ENCODE data around the gene PADI1. TPM values are rescaled to one million over a fixed set of nuclear protein-coding genes. Genes with fewer than 3 reads are reported as not detected.

Gene PADI1
- total RNA-seq, 1 experiment from 2014 or later, result 0.24 TPM

GRCh38 chr1:17265162-17265561 is 60.2 kb downstream of the PADI1 start:
- Mint-ChIP-seq H3K4me3 (no peak overlapping the region), H3K27ac (peak overlapping the region in 1 of 3 experiments; percentile 73; a peak in 3 of 7 replicates), H3K27me3 (ENCODE audit: low read depth) (no peaks in the 10 kb centered on the region), H3K9me3 (peaks cover 4 to 5% of the 10 kb centered on the region in 2 experiments; a peak in 4 of 5 replicates), H3K36me3 (ENCODE audit: insufficient read depth in 1 of 3, low read depth in 3 of 3) (peaks cover 0 to 5% (median 0%) of the 10 kb centered on the region in 3 experiments; a peak in 2 of 7 replicates), H3K4me1 (peaks cover 0 to 3% of the 10 kb centered on the region in 2 experiments; a peak in 2 of 4 replicates)
- no peak overlapping the region for H4K8ac ChIP-seq (replicated peaks; ENCODE audit: insufficient read length, low read depth, low read length)
- H2AFZ ChIP-seq (ENCODE audit: low read length), result no peak overlapping the region
- no peak overlapping the region for H2BK5ac ChIP-seq (ENCODE audit: insufficient read length, low read length)
- H3K4me1 ChIP-seq (ENCODE audit: insufficient read depth, low read length), result no peaks in the 10 kb centered on the region
- H3K79me1 ChIP-seq (ENCODE audit: insufficient read depth, low read depth, low read length, poor library complexity, severe bottlenecking), result no peaks in the 10 kb centered on the region
- no peaks in the 10 kb centered on the region for H4K20me1 ChIP-seq (ENCODE audit: control insufficient read depth, insufficient read depth, insufficient read length)
- no peak overlapping the region for H3K18ac ChIP-seq (ENCODE audit: insufficient read length, low read depth, low read length)
- no CpG with 5 or more reads among the region's 2 CpGs for WGBS (ENCODE audit: extremely low coverage, insufficient read length, low lambda C conversion rate)
- H2AK5ac ChIP-seq (ENCODE audit: insufficient read length, low read length), result no peak overlapping the region
- H3K23me2 ChIP-seq (ENCODE audit: insufficient read length, low read depth, low read length, poor library complexity, severe bottlenecking), result no peaks in the 10 kb centered on the region
- H3T11ph ChIP-seq (ENCODE audit: low read length), result no peak overlapping the region
- H3K27me3 ChIP-seq (ENCODE audit: insufficient read depth, low read length), result no peaks in the 10 kb centered on the region
- H3K4ac ChIP-seq (ENCODE audit: low read depth, low read length), result no peak overlapping the region
- TF ChIP-seq CTCF (conservative IDR thresholded peaks at IDR 0.05), result peak; percentile 41
- H3K56ac ChIP-seq (ENCODE audit: insufficient read length, low read depth, low read length), result no peak overlapping the region
- no peak overlapping the region for H3K9ac ChIP-seq (ENCODE audit: extremely low read depth, insufficient read length, low read length)
- no peak overlapping the region for H4K5ac ChIP-seq (ENCODE audit: insufficient read length, low read depth, low read length)
- no peaks in the 10 kb centered on the region for H3K79me2 ChIP-seq (ENCODE audit: insufficient read depth, low read length)
- no peak overlapping the region for H3K14ac ChIP-seq (ENCODE audit: insufficient read depth, low read length)
- H4K91ac ChIP-seq (ENCODE audit: insufficient read length, low read depth, low read length), result no peak overlapping the region
- no peak overlapping the region for H2BK120ac ChIP-seq (ENCODE audit: low read depth, low read length, poor library complexity, severe bottlenecking)
- H3K27ac ChIP-seq (ENCODE audit: insufficient read length, low read depth, low read length), result no peak overlapping the region
- no peak overlapping the region for H2BK15ac ChIP-seq (ENCODE audit: low read depth, low read length)
- no peak overlapping the region for H2BK20ac ChIP-seq (ENCODE audit: low read depth, low read length, poor library complexity, severe bottlenecking)
- no peak overlapping the region for H3K4me2 ChIP-seq (ENCODE audit: insufficient read depth, insufficient read length, low read length)
- no peak overlapping the region for H3K23ac ChIP-seq (ENCODE audit: insufficient read length, low read depth, low read length)
- H3K9me3 ChIP-seq (ENCODE audit: control insufficient read depth, low read depth, low read length), result no peaks in the 10 kb centered on the region
- peak; percentile 62 for DNase-seq
- no peak overlapping the region for H2BK12ac ChIP-seq (ENCODE audit: insufficient read length, low read depth, low read length)

Measured in H9 (cell line).